Trophoblast cell (in vitro differentiated cells and primary cell): Measurements from ENCODE around the gene JPT1.
A peak's percentile ranks its signal among the peaks of the same experiment; 100 is the strongest.

ENCODE experiments used
- DNase-seq, 2 donors: peaks; one replicate each; pipeline ENCODE4 v3.0.0-alpha.2; 2016
- H2AFZ ChIP-seq: 2 replicates; pipeline ENCODE4 v1.6.1; 2013; ENCODE audit warnings: low read length, moderate library complexity, mild to moderate bottlenecking; ENCODE audit not compliant: insufficient read depth, poor library complexity
- H2AK5ac ChIP-seq: 2 replicates; pipeline ENCODE4 v1.6.1; 2013; ENCODE audit warnings: mild to moderate bottlenecking, low read length
- H2BK120ac ChIP-seq: 2 replicates; pipeline ENCODE4 v1.6.1; 2013; ENCODE audit warnings: low read length, mild to moderate bottlenecking, moderate library complexity; ENCODE audit not compliant: insufficient read depth, poor library complexity
- H2BK12ac ChIP-seq: 2 replicates; pipeline ENCODE4 v1.6.1; 2013; ENCODE audit warnings: mild to moderate bottlenecking, low read length, moderate library complexity
- H2BK5ac ChIP-seq: 2 replicates; pipeline ENCODE4 v1.6.1; 2013; ENCODE audit warnings: low read length, low read depth, moderate library complexity, mild to moderate bottlenecking; ENCODE audit not compliant: poor library complexity
- H3K14ac ChIP-seq: 2 replicates; pipeline ENCODE4 v1.6.1; 2013; ENCODE audit warnings: mild to moderate bottlenecking, low read length
- H3K18ac ChIP-seq: 2 replicates; pipeline ENCODE4 v1.6.1; 2013; ENCODE audit warnings: mild to moderate bottlenecking, low read length
- H3K23ac ChIP-seq: 2 replicates; pipeline ENCODE4 v1.6.1; 2013; ENCODE audit warnings: low read length
- H3K27ac ChIP-seq: 2 replicates; pipeline ENCODE4 v1.5.1; 2013; ENCODE audit warnings: low read depth, mild to moderate bottlenecking, inconsistent platforms, low read length, moderate library complexity
- H3K27me3 ChIP-seq: 2 replicates; pipeline ENCODE4 v1.6.1; 2013; ENCODE audit warnings: inconsistent platforms, mild to moderate bottlenecking, low read length, moderate library complexity; ENCODE audit not compliant: insufficient read depth
- H3K36me3 ChIP-seq, 2 experiments: 1 replicate in 1 of 2; 2 replicates in 1 of 2; pipeline ENCODE4 v1.6.1; 2013; ENCODE audit warnings: low read length in 2 of 2, mild to moderate bottlenecking in 2 of 2, moderate library complexity in 1 of 2; ENCODE audit not compliant: insufficient read depth in 2 of 2, control insufficient read depth in 1 of 2
- H3K4ac ChIP-seq: 2 replicates; pipeline ENCODE4 v1.6.1; 2013; ENCODE audit warnings: low read depth, mild to moderate bottlenecking, low read length, moderate library complexity
- H3K4me1 ChIP-seq, 2 experiments: 1 replicate in 1 of 2; 2 replicates in 1 of 2; pipeline ENCODE4 v1.6.1; 2013; ENCODE audit warnings: low read length in 2 of 2, mild to moderate bottlenecking in 2 of 2, moderate library complexity in 1 of 2; ENCODE audit not compliant: insufficient read depth in 2 of 2, control insufficient read depth in 1 of 2
- H3K4me2 ChIP-seq: 2 replicates; pipeline ENCODE4 v1.6.1; 2013; ENCODE audit warnings: inconsistent platforms, mild to moderate bottlenecking, low read length, moderate library complexity
- H3K4me3 ChIP-seq: 2 replicates; pipeline ENCODE4 v1.5.1; 2013; ENCODE audit warnings: mild to moderate bottlenecking, low read depth, low read length, inconsistent platforms
- H3K79me1 ChIP-seq: one replicate; pipeline ENCODE4 v1.6.1; 2013; ENCODE audit warnings: low read length
- H3K79me2 ChIP-seq: 2 replicates; pipeline ENCODE4 v1.6.1; 2013; ENCODE audit warnings: low read length, mild to moderate bottlenecking; ENCODE audit not compliant: control insufficient read depth, insufficient read depth, poor library complexity
- H3K9ac ChIP-seq: 2 replicates; pipeline ENCODE4 v1.6.1; 2013; ENCODE audit warnings: mild to moderate bottlenecking, low read length
- H3K9me3 ChIP-seq: 2 replicates; pipeline ENCODE4 v1.6.1; 2013; ENCODE audit warnings: low read depth, mild to moderate bottlenecking, control low read depth, inconsistent platforms, low read length; ENCODE audit not compliant: insufficient read depth
- H4K12ac ChIP-seq: 2 replicates; pipeline ENCODE4 v1.6.1; 2013; ENCODE audit warnings: low read depth, mild to moderate bottlenecking, low read length, moderate library complexity
- H4K8ac ChIP-seq: 2 replicates; pipeline ENCODE4 v1.6.1; 2013; ENCODE audit warnings: low read depth, mild to moderate bottlenecking, low read length, moderate library complexity
- H4K91ac ChIP-seq: one replicate; pipeline ENCODE4 v1.6.1; 2013; ENCODE audit warnings: low read depth, mild to moderate bottlenecking, low read length, moderate library complexity
- WGBS: extraction: QIAGEN DNeasy Blood & Tissue Kit; methylation state at CpG from one replicate; pipeline ENCODE4 v1.1.7; 2013; ENCODE audit warnings: missing lambda C conversion rate; ENCODE audit not compliant: insufficient read length, insufficient coverage; ENCODE audit errors: extremely low coverage; 5-methylcytosine and 5-hydroxymethylcytosine counted together

The JPT1 gene

DNA sequence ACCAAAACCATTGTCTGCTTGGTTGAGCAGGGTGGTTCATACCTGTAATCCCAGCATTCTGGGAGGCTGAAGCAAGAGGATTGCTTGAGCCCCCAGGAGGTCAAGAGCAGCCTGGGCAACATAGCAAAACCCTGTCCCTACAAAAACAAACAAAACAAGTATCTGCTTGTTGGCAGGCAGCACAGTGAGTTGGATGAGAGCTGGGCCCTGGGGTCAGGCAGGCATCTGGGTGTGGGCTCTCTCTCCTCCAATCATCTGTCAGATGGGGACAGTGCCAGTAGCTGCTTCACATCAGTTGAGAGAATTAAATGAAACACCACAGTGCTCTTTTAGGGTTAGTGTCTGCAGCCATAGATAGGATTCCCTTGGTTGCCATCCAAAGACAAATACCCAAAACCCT, 38.8 kb downstream of the JPT1 start:
- DNase-seq: no peak
- Histone ChIP-seq H3K4ac (no peak overlapping the region), H3K9me3 (no peaks in the 10 kb centered on the region), H3K18ac (no peak overlapping the region), H2AFZ (no peak overlapping the region), H3K4me2 (no peak overlapping the region), H3K27me3 (no peaks in the 10 kb centered on the region), H3K23ac (no peak overlapping the region), H3K36me3 (peaks cover 4 to 14% of the 10 kb centered on the region in 2 experiments), H4K12ac (no peak overlapping the region), H2BK5ac (no peak overlapping the region), H3K4me1 (peaks cover 0 to 5% of the 10 kb centered on the region in 2 experiments), H3K4me3 (no peak overlapping the region), H3K9ac (no peak overlapping the region), H4K91ac (no peak overlapping the region), H2BK12ac (no peak overlapping the region), H3K79me1 (peaks cover 2% of the 10 kb centered on the region), H2BK120ac (no peak overlapping the region), H2AK5ac (no peak overlapping the region), H3K27ac (no peak overlapping the region), H3K79me2 (no peaks in the 10 kb centered on the region), H3K14ac (no peak overlapping the region), H4K8ac (no peak overlapping the region)

DNA sequence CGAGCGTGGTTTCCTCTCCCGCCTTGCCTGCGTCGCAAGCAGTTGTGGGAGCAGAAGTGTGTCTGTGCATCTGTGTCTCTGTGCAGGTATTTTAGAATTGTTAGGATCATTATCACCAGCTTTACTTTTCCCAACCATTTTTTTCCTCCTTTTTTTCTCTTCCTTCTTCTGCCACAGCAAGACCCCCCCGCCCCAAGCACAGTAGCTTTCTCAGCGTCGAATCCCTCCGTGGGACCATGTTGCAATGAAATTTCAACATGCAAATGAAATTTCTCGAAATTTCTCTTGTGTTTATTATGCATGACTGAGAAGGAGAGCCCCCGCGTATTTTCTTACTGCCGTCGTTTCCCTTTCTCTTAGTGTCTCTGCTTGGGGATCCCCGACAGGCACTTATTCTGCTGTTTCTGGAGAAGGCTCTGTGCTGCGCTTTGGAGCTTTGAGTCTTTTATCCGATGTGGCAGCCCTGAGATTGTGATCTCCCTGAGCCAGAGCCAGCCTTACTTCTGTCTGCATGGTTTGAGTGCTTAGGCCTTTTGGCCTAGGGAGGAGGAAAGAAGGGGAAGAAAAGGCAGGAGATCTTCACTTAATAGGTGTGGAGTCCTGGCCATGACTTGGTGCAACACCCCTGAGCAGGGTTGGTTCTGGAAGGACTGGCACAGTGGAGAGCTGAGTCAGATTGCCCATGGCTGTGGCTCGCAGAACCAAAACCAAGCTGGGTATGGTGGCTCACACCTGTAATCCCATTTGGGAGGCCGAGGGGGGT, 39.6 kb downstream of the JPT1 start:
- peaks cover 2% of the 10 kb centered on the region for H3K79me2 ChIP-seq
- H2BK12ac ChIP-seq: no peak overlapping the region
- H3K14ac ChIP-seq: no peak overlapping the region
- H4K8ac ChIP-seq: peak overlapping the region; percentile 85
- DNase-seq: no peak
- H3K4me1 ChIP-seq: peaks cover 0 to 8% of the 10 kb centered on the region in 2 experiments
- H3K4me2 ChIP-seq: no peak overlapping the region
- H3K36me3 ChIP-seq: peaks cover 4 to 14% of the 10 kb centered on the region in 2 experiments
- no peak overlapping the region for H3K4ac ChIP-seq
- H3K9ac ChIP-seq: no peak overlapping the region
- no peaks in the 10 kb centered on the region for H3K9me3 ChIP-seq
- peak overlapping the region; percentile 8 for H4K91ac ChIP-seq
- no peak overlapping the region for H2BK5ac ChIP-seq
- H3K23ac ChIP-seq: no peak overlapping the region
- no peaks in the 10 kb centered on the region for H3K27me3 ChIP-seq
- H3K79me1 ChIP-seq: peaks cover 6% of the 10 kb centered on the region
- no peak overlapping the region for H2AK5ac ChIP-seq
- peak overlapping the region; percentile 9 for H4K12ac ChIP-seq
- no peak overlapping the region for H2BK120ac ChIP-seq
- no peak overlapping the region for H3K27ac ChIP-seq
- H3K4me3 ChIP-seq: no peak overlapping the region
- H3K18ac ChIP-seq: no peak overlapping the region
- no CpG with 5 or more reads among the region's 19 CpGs for WGBS
- H2AFZ ChIP-seq: no peak overlapping the region

- WGBS: no CpG with 5 or more reads among the region's 22 CpGs
- H3K79me2 ChIP-seq: peaks cover 2% of the 10 kb centered on the region
- H4K8ac ChIP-seq: peak overlapping the region; percentile 85
- peak overlapping the region; percentile 35 for H2AFZ ChIP-seq
- no peaks in the 10 kb centered on the region for H3K9me3 ChIP-seq
- H3K9ac ChIP-seq: no peak overlapping the region
- H3K27ac ChIP-seq: no peak overlapping the region
- no peak overlapping the region for H3K4me3 ChIP-seq
- H4K91ac ChIP-seq: peak overlapping the region; percentile 8
- no peak overlapping the region for H3K14ac ChIP-seq
- H4K12ac ChIP-seq: peak overlapping the region; percentile 9
- H3K79me1 ChIP-seq: peaks cover 8% of the 10 kb centered on the region
- peaks cover 4 to 14% of the 10 kb centered on the region in 2 experiments for H3K36me3 ChIP-seq
- H3K4ac ChIP-seq: no peak overlapping the region
- H2AK5ac ChIP-seq: no peak overlapping the region
- H2BK120ac ChIP-seq: no peak overlapping the region
- peak overlapping the region; percentile 28 for H3K4me2 ChIP-seq
- H3K4me1 ChIP-seq: peaks cover 5 to 13% of the 10 kb centered on the region in 2 experiments
- no peak overlapping the region for H3K18ac ChIP-seq
- peak overlapping the region; percentile 25 for H2BK5ac ChIP-seq
- H3K27me3 ChIP-seq: no peaks in the 10 kb centered on the region
- DNase-seq: peak; percentile 72 to 94
- H3K23ac ChIP-seq: no peak overlapping the region
- H2BK12ac ChIP-seq: no peak overlapping the region
These were observed 40.3 kb downstream of the JPT1 start for GRCh38 chr17:75113798-75114551.

GRCh38 chr17:75111777-75112335, 42.5 kb downstream of the JPT1 start:
- H4K12ac ChIP-seq: no peak overlapping the region
- no peak overlapping the region for H3K23ac ChIP-seq
- no peak overlapping the region for H2AFZ ChIP-seq
- H3K9ac ChIP-seq: no peak overlapping the region
- H3K79me2 ChIP-seq: peaks cover 2% of the 10 kb centered on the region
- no peak overlapping the region for H2BK12ac ChIP-seq
- WGBS: no CpG with 5 or more reads among the region's 7 CpGs
- H3K4me1 ChIP-seq: peaks cover 7 to 15% of the 10 kb centered on the region in 2 experiments
- H3K14ac ChIP-seq: no peak overlapping the region
- H2BK120ac ChIP-seq: no peak overlapping the region
- no peak overlapping the region for H3K18ac ChIP-seq
- no peak overlapping the region for H4K91ac ChIP-seq
- H3K4ac ChIP-seq: no peak overlapping the region
- no peak overlapping the region for H4K8ac ChIP-seq
- no peak overlapping the region for H2BK5ac ChIP-seq
- no peaks in the 10 kb centered on the region for H3K9me3 ChIP-seq
- H3K36me3 ChIP-seq: peaks cover 2 to 7% of the 10 kb centered on the region in 2 experiments
- H3K4me3 ChIP-seq: no peak overlapping the region
- peaks cover 8% of the 10 kb centered on the region for H3K79me1 ChIP-seq
- no peak overlapping the region for H3K4me2 ChIP-seq
- H3K27ac ChIP-seq: no peak overlapping the region
- no peak overlapping the region for H2AK5ac ChIP-seq
- DNase-seq: no peak
- H3K27me3 ChIP-seq: no peaks in the 10 kb centered on the region
